IMR-90 (cell line): Measurements from ENCODE around the gene MARCHF3. TPM values are rescaled to one million over a fixed set of nuclear protein-coding genes. Genes with fewer than 3 reads are reported as not detected.

ENCODE experiments used
- ATAC-seq: fragments of 200-7000 bp; cut with Tn5 transposase; 2 replicates; pipeline ENCODE4 v1.9.1; 2020; ENCODE audit warnings: low read depth, mild to moderate bottlenecking, moderate library complexity
- BruUV-seq: library from RNA; stranded (reverse); fragments of 400-500 nt; replicated peaks from 2 replicates; lab custom pipeline; 2021; lab: Mats Ljungman, UMichigan
- CTCF ChIA-PET: fragments of 300-600 bp; formaldehyde crosslinking; extraction: SDS; loops from one replicate; lab custom pipeline; 2021; ENCODE audit warnings: antibody characterized with exemption; lab: Yijun Ruan, JAX
- POLR2A ChIA-PET: fragments of 300-600 bp; sonication (Branson Sonifier 250); formaldehyde crosslinking; loops from one replicate; lab custom pipeline; 2022; ENCODE audit warnings: antibody characterized with exemption; ENCODE audit not compliant: unreplicated experiment; lab: Charles Lee
- DNase-seq: peaks from one replicate; pipeline ENCODE4 v3.0.0; 2013
- H2AFZ ChIP-seq: replicated peaks from 2 replicates; pipeline ENCODE3; 2013; ENCODE audit warnings: low read length, mild to moderate bottlenecking; ENCODE audit not compliant: poor library complexity
- H2AK5ac ChIP-seq: 2 replicates; pipeline ENCODE4 v1.6.1; 2013; ENCODE audit warnings: low read depth, low read length, inconsistent platforms
- H2AK9ac ChIP-seq: replicated peaks from 2 replicates; pipeline ENCODE3; 2013; ENCODE audit warnings: mild to moderate bottlenecking, low read depth, low read length, moderate library complexity; ENCODE audit not compliant: poor library complexity
- H2BK120ac ChIP-seq: 2 replicates; pipeline ENCODE4 v1.6.1; 2013; ENCODE audit warnings: low read depth, low read length, inconsistent platforms
- H2BK15ac ChIP-seq: 3 replicates; pipeline ENCODE4 v1.6.1; 2013; ENCODE audit warnings: low read depth, low read length, inconsistent platforms
- H2BK20ac ChIP-seq: 2 replicates; pipeline ENCODE4 v1.6.1; 2013; ENCODE audit warnings: low read depth, mild to moderate bottlenecking, inconsistent platforms, low read length, moderate library complexity
- H2BK5ac ChIP-seq: 2 replicates; pipeline ENCODE4 v1.6.1; 2013; ENCODE audit warnings: mild to moderate bottlenecking, low read depth, low read length, inconsistent platforms; ENCODE audit not compliant: poor library complexity, severe bottlenecking
- H3K14ac ChIP-seq: replicated peaks from 2 replicates; pipeline ENCODE4 v1.6.1; 2013; ENCODE audit warnings: low read depth, low read length, inconsistent platforms
- H3K18ac ChIP-seq: 2 replicates; pipeline ENCODE4 v1.6.1; 2013; ENCODE audit warnings: low read depth, low read length, control low read depth
- H3K23ac ChIP-seq: 2 replicates; pipeline ENCODE4 v1.6.1; 2013; ENCODE audit warnings: low read depth, low read length, inconsistent platforms
- H3K27ac ChIP-seq: 2 replicates; pipeline ENCODE4 v1.5.1; 2013; ENCODE audit warnings: mild to moderate bottlenecking, control low read depth, low read length; ENCODE audit not compliant: insufficient read depth
- H3K27me3 ChIP-seq: 2 replicates; pipeline ENCODE4 v1.6.1; 2013; ENCODE audit warnings: low read length; ENCODE audit not compliant: control insufficient read depth, insufficient read depth
- H3K36me3 ChIP-seq: 2 replicates; pipeline ENCODE4 v1.6.1; 2013; ENCODE audit warnings: low read length, mixed read lengths; ENCODE audit not compliant: control insufficient read depth, insufficient read depth
- H3K4ac ChIP-seq: 2 replicates; pipeline ENCODE4 v1.6.1; 2013; ENCODE audit warnings: low read depth, low read length, inconsistent platforms
- H3K4me1 ChIP-seq: 2 replicates; pipeline ENCODE4 v1.6.1; 2013; ENCODE audit warnings: low read length, mixed read lengths; ENCODE audit not compliant: control insufficient read depth, insufficient read depth
- H3K4me2 ChIP-seq: 2 replicates; pipeline ENCODE4 v1.6.1; 2013; ENCODE audit warnings: low read depth, mild to moderate bottlenecking, control low read depth, low read length, moderate library complexity
- H3K4me3 ChIP-seq: 2 replicates; pipeline ENCODE4 v1.5.1; 2013; ENCODE audit warnings: low read depth, mild to moderate bottlenecking, control low read depth, low read length, moderate library complexity; ENCODE audit not compliant: insufficient read depth
- H3K56ac ChIP-seq: 2 replicates; pipeline ENCODE4 v1.6.1; 2013; ENCODE audit warnings: low read length, inconsistent platforms; ENCODE audit not compliant: insufficient read depth; ENCODE audit errors: extremely low read depth
- H3K79me1 ChIP-seq, 2 experiments: 2 replicates each; pipeline ENCODE4 v1.6.1; 2013; ENCODE audit warnings: low read length in 2 of 2, inconsistent platforms in 1 of 2, low read depth in 1 of 2
- H3K9ac ChIP-seq: 2 replicates; pipeline ENCODE4 v1.6.1; 2013; ENCODE audit warnings: low read depth, low read length, control low read depth
- H3K9me1 ChIP-seq: 2 replicates; pipeline ENCODE4 v1.6.1; 2013; ENCODE audit warnings: low read length, inconsistent platforms; ENCODE audit not compliant: insufficient read depth
- H3K9me3 ChIP-seq: 2 replicates; pipeline ENCODE4 v1.6.1; 2013; ENCODE audit warnings: low read length; ENCODE audit not compliant: control insufficient read depth, insufficient read depth
- H4K20me1 ChIP-seq: 2 replicates; pipeline ENCODE4 v1.6.1; 2013; ENCODE audit warnings: low read length, inconsistent platforms; ENCODE audit not compliant: insufficient read depth
- H4K5ac ChIP-seq: 2 replicates; pipeline ENCODE4 v1.6.1; 2013; ENCODE audit warnings: mild to moderate bottlenecking, low read depth, low read length, control low read depth
- H4K8ac ChIP-seq, 2 experiments: 2 replicates each; pipeline ENCODE4 v1.6.1; 2013; ENCODE audit warnings: low read depth in 2 of 2, low read length in 2 of 2, control low read depth in 1 of 2, inconsistent platforms in 1 of 2
- H4K91ac ChIP-seq: 2 replicates; pipeline ENCODE4 v1.6.1; 2013; ENCODE audit warnings: low read depth, low read length, inconsistent platforms; ENCODE audit not compliant: insufficient read depth
- CEBPB ChIP-seq: IDR thresholded peaks from 2 replicates; pipeline ENCODE4 v1.6.1; 2012; ENCODE audit warnings: low read depth, low read length, improper control_type of control experiment
- CHD1 ChIP-seq: IDR thresholded peaks from 2 replicates; pipeline ENCODE4 v1.6.1; 2012; ENCODE audit warnings: low read depth, low read length, improper control_type of control experiment
- MAFK ChIP-seq: IDR thresholded peaks from 2 replicates; pipeline ENCODE4 v1.6.1; 2012; ENCODE audit warnings: low read depth, low read length, improper control_type of control experiment
- MXI1 ChIP-seq: IDR thresholded peaks from 2 replicates; pipeline ENCODE4 v1.6.1; 2012; ENCODE audit warnings: low read depth, mild to moderate bottlenecking, low read length, moderate library complexity, borderline replicate concordance
- NFE2L2 ChIP-seq: fragments of 150-350 bp; IDR thresholded peaks from 2 replicates; pipeline ENCODE4 v1.6.1; 2016; ENCODE audit warnings: low read depth, mild to moderate bottlenecking, low read length
- POLR2A ChIP-seq: IDR thresholded peaks from 2 replicates; pipeline ENCODE4 v1.6.1; 2012; ENCODE audit warnings: mild to moderate bottlenecking, low read depth, low read length
- RAD21 ChIP-seq: IDR thresholded peaks from 2 replicates; pipeline ENCODE4 v1.6.1; 2012; ENCODE audit warnings: low read length, improper control_type of control experiment
- RCOR1 ChIP-seq: IDR thresholded peaks from 2 replicates; pipeline ENCODE4 v1.6.1; 2012; ENCODE audit warnings: mild to moderate bottlenecking, low read length, improper control_type of control experiment; ENCODE audit not compliant: insufficient replicate concordance
- RFX5 ChIP-seq: IDR thresholded peaks from 2 replicates; pipeline ENCODE4 v1.8.0; 2012; ENCODE audit warnings: low read depth, mild to moderate bottlenecking, low read length, moderate library complexity
- SMC3 ChIP-seq: fragments of 150-350 bp; IDR thresholded peaks from 2 replicates; pipeline ENCODE4 v1.6.1; 2016; ENCODE audit warnings: low read depth, mild to moderate bottlenecking, antibody characterized with exemption, low read length, moderate library complexity
- WGBS, 2 experiments: methylation state at CpG; one replicate each; pipeline versions ENCODE4 v1.1.5 to v1.1.7; 2013; ENCODE audit warnings: missing lambda C conversion rate in 2 of 2; ENCODE audit not compliant: insufficient read length in 1 of 2; ENCODE audit errors: extremely low coverage in 2 of 2; 5-methylcytosine and 5-hydroxymethylcytosine counted together
- dilution Hi-C: fragments of 300-500 bp; cut with HindIII; formaldehyde crosslinking; loops from one replicate; pipeline ENCODE4 v1.14.3; 2018; ENCODE audit warnings: low sequenced_read_pairs; ENCODE audit not compliant: unreplicated experiment
- in situ Hi-C: fragments of 300-500 bp; cut with MboI; formaldehyde crosslinking; loops from 3 replicates; pipeline ENCODE4 v1.14.3; 2019; ENCODE audit warnings: low sequenced_read_pairs, inconsistent platforms, mixed read lengths
- intact Hi-C: fragments of 100-400 bp; cut with micrococcal nuclease; formaldehyde crosslinking; loops from 2 replicates; pipeline ENCODE4 v1.10.0; 2022
- polyA plus RNA-seq, 3 experiments: library from polyadenylated mRNA; depleted of rRNA; stranded (reverse); fragments of >200 nt; gene quantifications; 2 replicates each; pipeline ENCODE4 v1.2.3, GENCODE V29; 2012; ENCODE audit warnings: low replicate concordance in 1 of 3
- total RNA-seq: library from RNA; depleted of rRNA; stranded (reverse); fragments of >200 nt; gene quantifications from 2 replicates; pipeline ENCODE4 v1.2.3, GENCODE V29; 2012
- TF ChIP-seq, protein P1 (sequence below): fragments of 150-350 bp; IDR thresholded peaks from 2 replicates; pipeline ENCODE4 v1.6.1; 2016; ENCODE audit warnings: low read depth, mild to moderate bottlenecking, low read length, moderate library complexity, borderline replicate concordance
- TF ChIP-seq, protein P2 (sequence below): fragments of 150-350 bp; IDR thresholded peaks from 2 replicates; pipeline ENCODE4 v1.6.1; 2017; ENCODE audit warnings: mild to moderate bottlenecking, antibody characterized with exemption, low read length, low read depth
- TF ChIP-seq, protein P3 (sequence below): conservative IDR thresholded peaks from 2 replicates; pipeline ENCODE4 v1.5.1; 2012; ENCODE audit warnings: mild to moderate bottlenecking, low read depth, low read length, improper control_type of control experiment

MARCHF3 gene
- total and polyA plus RNA-seq, 2 of the 4 experiments (the other 2 are of a cell fraction): 11.2 to 18.8 TPM

DNA sequence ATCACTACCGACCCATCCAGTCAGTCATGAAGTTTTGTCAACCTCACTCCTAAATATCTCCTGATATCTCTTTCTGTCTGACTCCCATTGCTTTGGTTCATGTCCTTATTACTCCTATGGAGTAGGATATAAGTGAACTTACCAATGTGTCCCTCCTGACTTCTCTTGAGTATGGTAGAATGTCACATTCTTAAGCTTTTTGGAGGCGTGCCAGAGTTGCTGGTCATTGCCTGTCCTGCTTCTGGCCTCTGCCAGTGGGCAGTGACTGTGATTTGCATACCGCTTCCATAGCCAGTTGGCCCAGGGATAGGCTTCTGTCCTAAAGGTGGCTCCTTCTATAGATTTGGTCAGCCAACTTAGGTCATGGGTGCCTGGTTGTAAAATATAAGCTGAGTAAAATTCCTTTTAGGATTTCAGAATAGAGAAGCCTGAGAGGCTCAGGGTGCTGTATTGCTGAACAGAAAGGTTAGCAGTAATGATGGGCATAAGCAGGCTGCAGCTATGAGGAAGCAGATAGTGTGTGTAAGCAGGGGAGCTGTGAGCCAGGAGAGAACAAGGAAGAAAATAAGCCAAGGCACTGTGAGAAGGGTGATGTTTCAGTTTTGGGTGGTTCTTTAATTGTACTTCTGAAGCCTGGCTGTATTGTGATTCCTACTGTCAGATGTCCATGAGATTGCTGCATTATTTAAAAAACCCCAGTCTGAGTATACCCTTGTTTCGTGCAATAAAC, 16.1 kb upstream of the MARCHF3 start:
- POLR2A ChIA-PET: no interaction called here

More for the DNA sequence above, 16.1 kb upstream of the MARCHF3 start:
- no peaks in the 10 kb centered on the region for H3K36me3 ChIP-seq
- no peak overlapping the region for H3K56ac ChIP-seq
- no peak overlapping the region for H2BK5ac ChIP-seq
- ATAC-seq (no peak), DNase-seq (no peak)
- H2BK15ac ChIP-seq: no peak overlapping the region
- dilution Hi-C loops (no loop called here), in situ Hi-C loops (no loop called here), intact Hi-C loops (loop anchor here (10.0 kb wide), 1 partner anchor 392 kb away; no protein-coding TSS in a partner anchor)
- H4K8ac ChIP-seq: no peak overlapping the region
- TF ChIP-seq NFE2L2 (no peak), SMC3 (no peak), MXI1 (no peak), RAD21 (no peak), CHD1 (no peak), POLR2A (no peak), CEBPB (no peak), RCOR1 (no peak), RFX5 (no peak), MAFK (no peak)
- TF ChIP-seq, protein P1, sequence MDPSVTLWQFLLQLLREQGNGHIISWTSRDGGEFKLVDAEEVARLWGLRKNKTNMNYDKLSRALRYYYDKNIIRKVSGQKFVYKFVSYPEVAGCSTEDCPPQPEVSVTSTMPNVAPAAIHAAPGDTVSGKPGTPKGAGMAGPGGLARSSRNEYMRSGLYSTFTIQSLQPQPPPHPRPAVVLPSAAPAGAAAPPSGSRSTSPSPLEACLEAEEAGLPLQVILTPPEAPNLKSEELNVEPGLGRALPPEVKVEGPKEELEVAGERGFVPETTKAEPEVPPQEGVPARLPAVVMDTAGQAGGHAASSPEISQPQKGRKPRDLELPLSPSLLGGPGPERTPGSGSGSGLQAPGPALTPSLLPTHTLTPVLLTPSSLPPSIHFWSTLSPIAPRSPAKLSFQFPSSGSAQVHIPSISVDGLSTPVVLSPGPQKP: no peak
- TF ChIP-seq, protein P2, sequence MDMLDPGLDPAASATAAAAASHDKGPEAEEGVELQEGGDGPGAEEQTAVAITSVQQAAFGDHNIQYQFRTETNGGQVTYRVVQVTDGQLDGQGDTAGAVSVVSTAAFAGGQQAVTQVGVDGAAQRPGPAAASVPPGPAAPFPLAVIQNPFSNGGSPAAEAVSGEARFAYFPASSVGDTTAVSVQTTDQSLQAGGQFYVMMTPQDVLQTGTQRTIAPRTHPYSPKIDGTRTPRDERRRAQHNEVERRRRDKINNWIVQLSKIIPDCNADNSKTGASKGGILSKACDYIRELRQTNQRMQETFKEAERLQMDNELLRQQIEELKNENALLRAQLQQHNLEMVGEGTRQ: no peak
- TF ChIP-seq, protein P3, sequence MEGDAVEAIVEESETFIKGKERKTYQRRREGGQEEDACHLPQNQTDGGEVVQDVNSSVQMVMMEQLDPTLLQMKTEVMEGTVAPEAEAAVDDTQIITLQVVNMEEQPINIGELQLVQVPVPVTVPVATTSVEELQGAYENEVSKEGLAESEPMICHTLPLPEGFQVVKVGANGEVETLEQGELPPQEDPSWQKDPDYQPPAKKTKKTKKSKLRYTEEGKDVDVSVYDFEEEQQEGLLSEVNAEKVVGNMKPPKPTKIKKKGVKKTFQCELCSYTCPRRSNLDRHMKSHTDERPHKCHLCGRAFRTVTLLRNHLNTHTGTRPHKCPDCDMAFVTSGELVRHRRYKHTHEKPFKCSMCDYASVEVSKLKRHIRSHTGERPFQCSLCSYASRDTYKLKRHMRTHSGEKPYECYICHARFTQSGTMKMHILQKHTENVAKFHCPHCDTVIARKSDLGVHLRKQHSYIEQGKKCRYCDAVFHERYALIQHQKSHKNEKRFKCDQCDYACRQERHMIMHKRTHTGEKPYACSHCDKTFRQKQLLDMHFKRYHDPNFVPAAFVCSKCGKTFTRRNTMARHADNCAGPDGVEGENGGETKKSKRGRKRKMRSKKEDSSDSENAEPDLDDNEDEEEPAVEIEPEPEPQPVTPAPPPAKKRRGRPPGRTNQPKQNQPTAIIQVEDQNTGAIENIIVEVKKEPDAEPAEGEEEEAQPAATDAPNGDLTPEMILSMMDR: no peak
- no peak overlapping the region for H3K4me2 ChIP-seq
- H3K4ac ChIP-seq: no peak overlapping the region
- H2BK120ac ChIP-seq: no peak overlapping the region
- no peak overlapping the region for H3K23ac ChIP-seq
- no peak overlapping the region for H3K14ac ChIP-seq
- WGBS, 2 experiments: 71% methylated on average over 1 of the region's 4 CpGs; no CpG with 5 or more reads in 1 of the 2 experiments
- H3K4me1 ChIP-seq: peaks cover 3% of the 10 kb centered on the region; the same call in 1 of the 2 replicates
- no peak overlapping the region for H4K91ac ChIP-seq
- H3K9me3 ChIP-seq: no peaks in the 10 kb centered on the region
- H4K20me1 ChIP-seq: no peaks in the 10 kb centered on the region
- no peak overlapping the region for H2BK20ac ChIP-seq
- no peak overlapping the region for H3K18ac ChIP-seq
- H3K27ac ChIP-seq: no peak overlapping the region
- CTCF ChIA-PET: no interaction called here
- H2AK5ac ChIP-seq: no peak overlapping the region
- H4K5ac ChIP-seq: no peak overlapping the region
- H2AFZ ChIP-seq: no peak overlapping the region
- no peak overlapping the region for H2AK9ac ChIP-seq
- peaks cover 5% of the 10 kb centered on the region; the same call in 1 of the 2 replicates for H3K9me1 ChIP-seq
- no peaks in the 10 kb centered on the region for H3K79me1 ChIP-seq
- no peak overlapping the region for H3K4me3 ChIP-seq
- H3K9ac ChIP-seq: no peak overlapping the region
- no peaks in the 10 kb centered on the region for H3K27me3 ChIP-seq
- BruUV-seq: no TSS peak
